NCI-H1436 (cell line): ENCODE measurements around the gene PERP.
"Not testable (repeated sequence)": the region's sequence is repeated elsewhere in the genome, so short reads cannot be mapped to it uniquely, and the experiment has no call there.

Experiments
- DNase-seq: peaks from one replicate; lab custom pipeline; 2025; lab: John Stamatoyannopoulos, UW

PERP gene

DNA sequence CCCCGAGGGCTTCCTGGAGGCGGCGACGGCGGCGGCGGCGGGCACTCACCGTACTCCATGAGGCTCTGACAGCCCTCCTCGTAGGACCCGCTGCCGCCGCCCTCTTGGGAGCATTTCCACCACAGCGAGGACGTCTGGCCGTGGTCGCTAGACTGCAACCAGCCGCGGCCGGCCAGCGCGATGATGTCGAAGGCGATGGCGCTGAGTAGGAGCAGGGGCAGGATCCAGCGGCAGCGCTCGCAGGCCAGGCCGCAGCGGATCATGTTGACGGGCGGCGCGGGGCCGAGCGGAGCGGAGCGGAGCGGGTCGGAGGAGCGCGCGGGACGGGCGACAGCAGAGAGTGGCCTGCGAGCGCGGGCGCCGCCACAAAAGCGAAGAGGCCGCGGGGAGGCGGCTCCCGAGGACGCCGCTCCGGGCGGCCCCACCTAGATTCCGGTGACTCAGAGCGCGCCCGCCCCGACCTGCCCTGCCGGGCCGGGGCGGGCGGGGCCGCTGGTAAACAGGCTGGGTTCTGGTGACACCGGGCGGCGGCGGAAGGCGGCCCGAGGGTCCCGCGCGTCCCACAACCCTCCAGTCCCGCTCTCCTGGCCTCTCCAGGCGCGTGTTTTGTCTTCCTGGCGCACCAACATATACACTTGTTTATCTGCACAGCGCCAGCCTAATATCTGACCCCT is at the start of gene PERP:
Gene PERP (minus strand): TSS at position 342 of the 674 bp plus-strand sequence. CDS start 79 bp downstream, at position 263.
- peak; percentile 55 for DNase-seq

DNA sequence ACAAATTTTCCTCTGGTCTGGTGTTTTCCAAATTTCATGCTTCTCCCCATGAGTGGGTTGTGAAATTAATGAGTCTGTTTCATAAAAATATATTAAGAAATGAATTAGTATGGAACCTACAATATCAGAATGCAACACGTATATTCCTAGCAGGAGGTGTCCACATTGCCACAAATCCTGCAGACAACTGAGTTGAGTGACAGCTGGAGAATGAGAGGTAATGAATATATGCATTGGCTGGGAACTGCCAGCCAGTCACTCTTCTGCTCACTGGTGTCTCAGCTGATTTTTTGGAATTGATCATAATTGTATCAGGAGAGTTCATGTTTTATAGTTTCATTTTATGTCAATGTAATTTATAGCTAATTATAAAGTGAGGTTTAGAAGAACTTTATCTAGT is 48.2 kb upstream of the PERP start:
- DNase-seq: no peak

- DNase-seq: no peak
Observed at GRCh38 chr6:138146544-138146943, 39.3 kb upstream of the PERP start.

DNA sequence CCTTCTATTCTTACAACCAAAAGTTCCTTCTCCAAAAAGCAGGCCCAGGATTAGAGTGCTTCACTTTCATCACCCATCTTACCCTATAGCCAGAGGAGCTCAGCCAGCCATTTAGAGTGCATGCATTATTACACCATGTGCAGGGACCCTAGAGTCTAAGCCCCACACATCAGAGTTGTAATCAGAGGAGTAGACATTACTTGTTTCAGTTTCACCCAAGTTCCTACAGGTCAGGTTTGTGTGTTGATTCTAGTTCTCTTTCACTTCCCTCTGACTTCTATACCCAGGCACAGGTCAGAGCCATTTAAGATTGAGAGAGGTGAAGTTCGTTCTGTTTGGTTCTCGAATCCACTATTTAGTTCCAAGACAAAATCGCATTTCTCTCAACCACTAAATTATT is 38.2 kb upstream of the PERP start:
- DNase-seq: no peak

DNA sequence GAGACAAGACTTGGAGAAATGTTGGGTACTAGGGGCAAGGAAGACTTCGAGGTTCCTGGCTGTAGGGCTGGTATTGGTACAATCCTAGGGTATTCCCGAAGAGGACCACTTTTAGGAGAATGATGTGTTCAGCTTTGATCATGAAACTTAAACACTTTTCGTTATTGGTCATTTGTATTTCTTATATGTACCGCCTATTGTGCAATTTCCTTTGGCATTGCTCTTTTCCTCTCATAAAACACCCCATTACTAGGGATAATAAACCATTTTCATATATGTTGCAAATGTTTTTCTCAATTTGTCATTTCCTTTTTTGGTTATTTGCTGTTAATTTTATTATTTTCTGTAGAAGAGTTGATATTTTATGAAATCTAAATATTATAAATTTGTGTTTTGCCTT is 35.6 kb upstream of the PERP start:
- no peak for DNase-seq

DNA sequence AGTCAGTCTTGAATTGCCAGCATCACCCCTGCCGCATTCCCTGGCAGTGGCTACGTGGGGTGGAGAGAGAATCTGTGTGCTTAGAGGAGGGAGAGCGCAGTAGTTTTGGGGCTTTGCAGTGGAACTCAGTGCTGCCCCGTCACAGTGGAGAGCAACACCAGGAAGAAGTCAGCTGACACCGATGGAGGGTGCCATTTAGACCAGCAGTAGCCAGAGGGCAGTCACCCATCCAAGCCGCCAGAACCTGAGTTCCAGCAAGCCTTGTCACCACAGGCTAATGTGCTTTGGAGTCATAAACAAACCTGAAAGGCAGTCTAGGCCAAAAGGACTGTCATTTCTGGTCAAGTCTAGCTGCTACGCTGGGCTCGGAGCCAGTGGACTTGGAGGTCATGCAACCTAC is 22.0 kb upstream of the PERP start:
- no peak for DNase-seq

DNA sequence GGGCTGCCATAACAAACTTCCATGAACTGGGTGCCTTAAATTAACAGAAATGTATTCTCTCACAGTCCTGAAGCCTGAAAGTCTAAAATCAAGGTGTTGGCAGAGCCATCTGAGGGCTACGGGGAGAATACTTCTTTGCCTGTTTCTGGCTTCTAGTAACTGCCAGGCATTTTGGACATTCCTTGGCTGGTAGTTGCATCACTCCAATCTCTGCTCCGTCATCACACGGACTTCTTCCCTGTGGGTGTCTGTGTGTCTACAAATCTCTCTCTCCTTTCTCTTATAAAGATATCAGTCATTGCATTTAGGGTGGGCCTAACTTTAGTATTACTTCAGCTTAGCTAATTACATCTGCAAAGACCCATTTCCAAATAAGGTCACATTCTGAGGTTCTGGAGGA is 20.9 kb upstream of the PERP start:
- DNase-seq: no peak

- DNase-seq: no peak
Observed at GRCh38 chr6:138124096-138124495, 16.9 kb upstream of the PERP start.

DNA sequence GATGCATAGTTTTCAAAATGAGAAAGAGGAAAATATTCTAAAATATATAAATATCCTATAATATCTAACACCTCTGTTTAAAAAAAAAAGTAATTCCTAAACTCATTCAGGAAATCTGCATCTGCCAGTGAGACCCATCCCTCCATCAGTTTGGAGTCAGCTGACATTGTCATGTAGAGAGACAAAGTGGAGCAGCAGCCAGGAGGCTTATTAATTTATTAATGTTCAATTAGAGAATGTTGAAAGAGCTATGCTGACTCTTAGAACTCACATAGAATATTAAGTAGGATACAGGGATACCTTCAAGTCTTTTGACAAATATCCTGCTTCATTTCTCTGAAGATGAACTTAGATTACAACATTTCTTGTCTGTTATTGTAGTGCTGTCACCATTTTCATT is 12.8 kb upstream of the PERP start:
- DNase-seq: no peak

GRCh38 chr6:138119229-138119628 is 12.0 kb upstream of the PERP start:
- DNase-seq: not testable (repeated sequence)

GRCh38 chr6:138117376-138117914 is 10.2 kb upstream of the PERP start:
- no peak for DNase-seq

- DNase-seq: no peak
Observed at GRCh38 chr6:138116661-138116999, 9.4 kb upstream of the PERP start.

DNA sequence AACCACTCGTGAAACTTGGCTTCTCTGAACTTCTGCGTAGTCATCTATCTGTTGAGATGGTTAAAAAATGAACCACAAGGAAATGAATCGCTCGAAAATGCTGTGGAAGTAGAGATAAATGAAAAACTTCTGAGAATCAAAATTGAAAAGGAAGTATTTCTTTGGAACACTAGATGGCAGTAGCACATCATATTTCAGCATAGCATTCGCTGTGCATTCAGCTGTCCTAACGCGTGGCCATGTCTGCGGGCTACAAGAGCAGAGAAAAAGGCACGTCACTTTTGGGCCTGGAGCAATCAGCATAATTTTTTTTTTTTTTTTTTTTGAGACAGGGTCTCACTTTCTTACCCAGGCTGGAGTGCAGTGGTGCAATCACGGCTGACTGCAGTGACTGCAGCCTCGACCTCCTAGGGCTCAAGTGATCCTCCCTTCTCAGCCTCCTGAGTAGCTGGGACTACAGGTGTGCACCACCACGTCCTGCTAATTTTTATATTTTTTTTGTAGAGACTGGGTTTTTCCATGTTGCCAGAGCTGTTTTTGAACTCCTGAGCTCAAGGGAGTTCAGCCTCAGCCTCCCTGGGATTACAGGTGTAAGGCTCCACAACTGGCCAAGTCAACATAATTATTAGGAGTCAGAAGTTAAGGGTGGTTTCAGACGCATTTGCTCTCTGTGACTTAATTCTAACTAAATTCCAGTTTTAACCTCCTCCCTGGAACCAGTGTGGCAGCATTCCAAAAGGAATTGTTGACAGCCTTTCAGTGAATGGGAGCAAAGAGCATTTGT is 8.8 kb upstream of the PERP start:
- DNase-seq: peak; percentile 67

DNA sequence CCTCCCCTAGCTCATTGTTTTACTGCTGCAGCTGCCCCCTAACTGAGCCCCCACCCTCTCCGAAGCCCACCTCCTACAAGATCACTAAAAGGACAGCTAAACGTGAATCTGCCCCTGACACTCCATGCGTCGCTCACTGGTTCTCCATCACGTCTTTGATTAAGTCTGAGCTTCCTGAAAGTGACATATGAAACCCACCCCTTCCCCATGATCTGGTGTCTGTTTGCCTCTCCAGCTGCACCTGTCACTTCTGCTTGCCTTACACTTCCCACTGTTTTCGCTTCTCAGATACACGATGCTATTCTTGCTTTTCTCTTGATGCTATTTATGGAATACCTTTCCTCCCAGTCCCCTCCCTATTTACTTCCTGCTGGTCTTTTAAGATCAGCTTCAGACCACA is 8.0 kb upstream of the PERP start:
- no peak for DNase-seq

- no peak for DNase-seq
Observed at GRCh38 chr6:138113588-138114210, 6.5 kb upstream of the PERP start.

DNA sequence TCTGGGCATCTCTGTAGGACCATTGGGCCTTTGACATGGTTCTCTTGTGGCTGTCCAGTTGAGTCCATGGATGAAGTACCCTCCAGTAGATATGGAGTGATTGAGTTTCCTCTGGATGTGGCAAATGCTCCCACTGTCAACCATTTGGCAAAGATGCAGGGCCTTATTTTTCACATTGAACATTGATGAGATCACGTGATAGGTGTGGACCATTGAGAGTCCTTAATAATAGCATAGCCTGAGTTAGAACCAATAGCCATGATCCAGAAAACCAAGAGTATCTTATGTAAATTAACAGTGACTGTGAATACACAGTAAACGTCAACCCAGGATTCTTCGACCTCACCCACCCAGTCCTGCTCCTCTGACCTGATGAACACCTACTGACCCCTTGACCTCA is 3.0 kb upstream of the PERP start:
- DNase-seq: no peak

DNA sequence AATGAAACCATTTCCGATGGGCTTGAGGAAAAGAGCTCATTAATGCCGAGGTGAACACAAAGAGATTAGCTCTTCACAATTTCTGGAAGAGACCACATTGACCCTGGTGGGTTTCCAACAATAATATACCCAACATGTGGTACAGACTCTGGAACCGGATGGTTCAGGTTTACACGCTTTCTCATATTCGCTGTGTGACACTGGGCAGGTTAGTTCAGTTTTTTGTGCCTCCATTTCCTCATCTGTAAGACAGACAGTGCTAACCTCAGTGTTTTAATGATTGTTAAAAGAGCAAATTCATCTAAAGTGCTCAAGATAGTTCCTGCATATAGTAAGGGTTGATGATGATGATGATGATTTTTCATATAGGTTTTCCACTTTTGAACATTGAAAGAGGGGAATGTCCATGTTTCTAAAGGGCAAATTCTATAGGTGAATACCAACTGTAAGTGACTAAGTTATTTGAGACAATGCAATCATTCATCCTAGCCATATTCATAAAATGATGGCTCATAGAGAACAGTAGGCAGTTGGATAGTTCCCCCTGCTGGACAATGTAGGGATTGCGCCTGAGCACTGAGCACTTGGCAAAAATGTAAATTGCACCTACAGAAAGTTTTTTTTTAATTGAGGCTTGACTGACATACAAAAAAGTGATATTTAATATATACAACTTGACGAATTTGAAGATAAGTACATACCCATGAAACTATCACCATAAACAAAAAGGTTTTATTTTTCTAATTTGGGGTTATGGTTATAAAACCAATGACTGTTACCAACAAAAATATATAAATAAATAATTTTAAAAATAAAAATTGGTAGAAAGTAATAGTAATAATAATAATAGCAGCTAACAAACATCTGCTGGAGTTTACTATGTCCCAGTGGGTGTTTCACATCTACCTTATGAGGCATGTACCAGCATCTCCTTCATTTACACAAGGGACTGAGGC is 2.1 kb upstream of the PERP start:
- DNase-seq: peak; percentile 52

DNA sequence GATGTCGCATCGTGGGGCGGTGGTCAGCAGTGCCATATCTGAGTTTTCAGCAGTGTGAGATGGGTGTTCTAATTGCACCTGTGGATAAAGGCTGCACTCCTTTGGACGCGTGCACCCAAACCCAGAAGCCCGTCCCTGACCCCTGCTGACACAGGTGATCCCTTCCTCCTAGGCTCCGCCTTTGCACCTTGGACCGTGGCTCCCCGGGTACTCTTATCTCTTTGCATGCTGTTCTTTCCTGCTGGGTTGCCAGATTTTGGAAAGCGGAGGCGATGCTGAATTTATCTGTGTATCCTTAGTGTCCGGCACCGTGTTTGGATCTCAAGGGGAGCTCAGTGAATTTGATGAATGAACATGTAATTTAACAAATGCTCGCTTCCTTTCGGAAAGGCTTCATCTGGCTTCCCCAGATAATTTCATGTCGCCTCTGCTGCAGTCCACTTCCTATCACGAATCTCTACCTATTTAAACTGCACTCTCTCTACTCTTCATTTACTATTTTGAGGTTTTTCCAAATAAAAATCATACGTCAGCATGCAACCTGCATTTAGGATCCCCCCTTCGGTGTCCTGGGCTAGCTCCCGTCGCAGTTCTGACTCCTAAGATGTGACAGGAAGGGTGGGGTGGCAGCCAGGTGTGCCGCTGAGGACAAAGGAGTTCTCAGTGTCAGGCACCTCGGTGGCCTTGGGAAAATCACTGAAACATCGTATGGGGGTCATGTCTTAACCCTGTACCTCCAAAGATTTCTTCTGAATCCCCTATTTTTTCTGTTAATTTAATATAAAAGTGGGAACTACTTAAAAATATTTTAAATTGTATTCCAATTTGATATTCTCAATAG is 753 bp upstream of the PERP start:
- DNase-seq: no peak

DNA sequence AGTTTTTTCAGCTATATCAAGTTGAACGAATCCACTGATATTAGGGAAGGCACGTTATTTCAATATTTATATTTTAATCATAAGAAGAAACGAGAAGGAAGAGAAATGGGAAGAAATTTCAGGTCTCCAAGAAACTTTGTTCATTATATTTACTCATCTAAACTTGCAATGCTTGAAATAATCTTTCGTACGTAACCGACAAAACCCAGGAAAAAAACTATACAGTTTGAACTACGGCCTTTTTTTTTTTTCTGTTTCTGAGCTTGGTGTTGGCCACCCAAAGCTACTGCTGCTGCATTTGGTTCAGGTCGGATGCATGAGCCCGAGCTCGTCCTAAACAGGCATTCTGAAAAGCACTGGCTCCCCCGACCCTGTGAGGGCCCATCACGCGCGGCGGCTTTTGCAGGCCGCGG is 548 bp downstream of the PERP start:
- no peak for DNase-seq

DNA sequence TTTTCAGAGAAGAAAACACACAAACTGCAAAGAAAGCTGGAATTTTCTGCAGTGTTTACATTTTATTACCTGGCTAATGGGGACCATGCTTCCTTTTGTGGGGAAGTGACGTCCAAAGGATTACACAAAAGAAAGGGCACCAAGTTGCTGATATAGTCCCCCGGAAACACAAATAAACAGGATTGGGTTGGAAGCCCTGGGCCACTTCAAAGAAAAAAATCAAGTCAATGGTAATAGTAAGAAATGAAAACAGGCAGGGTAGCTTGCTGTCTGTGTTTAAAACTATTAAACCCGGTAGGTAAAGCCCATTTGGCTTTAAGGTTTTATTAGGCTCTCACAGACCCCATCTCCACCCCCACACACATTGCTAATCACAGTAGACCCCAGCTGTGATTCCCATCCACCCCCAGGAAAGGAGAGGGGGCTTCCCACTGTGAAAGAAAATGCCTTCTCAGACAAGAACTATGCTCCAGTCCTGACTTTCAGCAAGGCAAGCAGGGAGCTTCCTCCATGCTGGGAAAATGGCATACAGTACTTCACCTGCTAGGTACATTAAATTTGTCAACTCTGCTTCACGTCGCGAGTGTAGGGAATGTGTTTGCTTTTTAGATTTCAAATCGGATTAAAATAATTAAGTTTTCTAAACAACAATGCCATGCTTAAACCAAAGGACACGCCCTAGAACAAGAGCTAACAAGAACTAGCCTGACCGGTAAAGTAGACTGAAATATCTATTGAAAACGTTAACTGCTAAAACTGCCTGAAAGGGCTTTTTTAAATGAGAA is 1.1 kb downstream of the PERP start:
- no peak for DNase-seq
